Upper lobe of left lung (tissue), 4 donors: ENCODE results near the gene SLC19A1.

ENCODE experiments used
- EP300 ChIP-seq, 4 donors: sonication (generic); formaldehyde crosslinking; IDR thresholded peaks; one replicate each; pipeline ENCODE4 v1.5.1; 2017; ENCODE audit warnings: antibody characterized with exemption in 4 of 4, control low read depth in 2 of 4
- POLR2A ChIP-seq, 4 donors: fragments of 450-650 bp; IDR thresholded peaks; one replicate each; pipeline ENCODE4 v1.5.1; 2016 to 2017; ENCODE audit warnings: antibody characterized with exemption in 4 of 4, mild to moderate bottlenecking in 2 of 4
- TF ChIP-seq, protein P1 (sequence below), 6 experiments: fragments of 450-650 bp in 4 of 6; fragments of 200-600 bp in 2 of 6; sonication (generic) in 2 of 6; IDR thresholded peaks; one replicate each; pipeline ENCODE4 v1.5.1; 2016 to 2019; ENCODE audit warnings: antibody characterized with exemption in 6 of 6

DNA sequence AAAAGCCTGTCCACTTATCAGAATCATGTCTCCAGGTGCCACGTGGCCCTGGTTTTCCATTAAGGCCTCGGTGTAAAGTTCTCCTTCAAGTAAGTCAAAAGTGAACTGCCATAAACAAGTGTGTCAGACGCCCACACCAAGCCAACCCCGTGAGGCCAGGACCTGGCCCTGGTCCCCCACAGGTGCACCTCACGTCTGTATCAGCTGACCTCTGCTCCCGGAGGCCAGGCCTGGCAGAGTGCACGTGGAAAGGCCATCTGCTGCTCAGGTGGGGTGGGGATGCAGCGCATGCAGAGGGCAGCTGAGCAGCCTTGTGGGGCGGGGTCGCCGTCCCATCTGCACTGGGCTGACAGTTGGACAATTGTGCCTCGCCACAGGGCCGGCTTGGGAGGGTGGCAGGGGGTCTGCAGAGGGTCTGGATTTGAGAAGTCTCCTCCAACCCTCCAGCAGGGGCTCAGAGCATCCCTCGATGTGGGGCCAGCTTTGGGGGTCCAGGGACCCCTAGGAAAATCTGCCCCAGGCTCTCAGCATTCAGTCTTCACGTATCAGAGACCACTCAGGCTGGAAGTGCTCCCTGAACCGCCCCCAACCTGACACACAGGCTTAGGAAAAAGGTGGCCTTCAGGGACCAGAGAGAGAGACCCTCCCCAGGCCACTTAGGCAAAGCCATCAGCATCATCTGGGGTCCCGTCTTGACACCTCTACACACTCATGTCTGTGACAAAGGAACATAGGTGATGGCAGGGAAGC, 3.0 kb downstream of the SLC19A1 start:
- TF ChIP-seq, protein P1, sequence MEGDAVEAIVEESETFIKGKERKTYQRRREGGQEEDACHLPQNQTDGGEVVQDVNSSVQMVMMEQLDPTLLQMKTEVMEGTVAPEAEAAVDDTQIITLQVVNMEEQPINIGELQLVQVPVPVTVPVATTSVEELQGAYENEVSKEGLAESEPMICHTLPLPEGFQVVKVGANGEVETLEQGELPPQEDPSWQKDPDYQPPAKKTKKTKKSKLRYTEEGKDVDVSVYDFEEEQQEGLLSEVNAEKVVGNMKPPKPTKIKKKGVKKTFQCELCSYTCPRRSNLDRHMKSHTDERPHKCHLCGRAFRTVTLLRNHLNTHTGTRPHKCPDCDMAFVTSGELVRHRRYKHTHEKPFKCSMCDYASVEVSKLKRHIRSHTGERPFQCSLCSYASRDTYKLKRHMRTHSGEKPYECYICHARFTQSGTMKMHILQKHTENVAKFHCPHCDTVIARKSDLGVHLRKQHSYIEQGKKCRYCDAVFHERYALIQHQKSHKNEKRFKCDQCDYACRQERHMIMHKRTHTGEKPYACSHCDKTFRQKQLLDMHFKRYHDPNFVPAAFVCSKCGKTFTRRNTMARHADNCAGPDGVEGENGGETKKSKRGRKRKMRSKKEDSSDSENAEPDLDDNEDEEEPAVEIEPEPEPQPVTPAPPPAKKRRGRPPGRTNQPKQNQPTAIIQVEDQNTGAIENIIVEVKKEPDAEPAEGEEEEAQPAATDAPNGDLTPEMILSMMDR (IDR thresholded peaks at IDR 0.05) = no peak
- TF ChIP-seq POLR2A (IDR thresholded peaks at IDR 0.05) = no peak
- TF ChIP-seq EP300 (IDR thresholded peaks at IDR 0.05) = no peak
